OCI-LY7 (cell line): ENCODE results near the gene KBTBD13. TPM values are rescaled to one million over a fixed set of nuclear protein-coding genes. Genes with fewer than 3 reads are reported as not detected.
A peak's percentile ranks its signal among the peaks of the same experiment; 100 is the strongest.

Experiments used
- BruUV-seq: library from RNA; stranded (reverse); fragments of 400-500 nt; replicated peaks from 2 replicates; lab custom pipeline; 2021; lab: Mats Ljungman, UMichigan
- CTCF ChIA-PET: fragments of 300-600 bp; sonication (Branson Sonifier 250); formaldehyde crosslinking; loops from one replicate; lab custom pipeline; 2022; ENCODE audit warnings: antibody characterized with exemption; ENCODE audit not compliant: unreplicated experiment; lab: Charles Lee
- POLR2A ChIA-PET: fragments of 300-600 bp; sonication (Branson Sonifier 250); formaldehyde crosslinking; loops from one replicate; lab custom pipeline; 2022; ENCODE audit warnings: antibody characterized with exemption; lab: Charles Lee
- DNase-seq: peaks from one replicate; pipeline ENCODE4 v3.0.0-alpha.2; 2015; ENCODE audit warnings: low spot score
- H2AFZ ChIP-seq: fragments of 200-600 bp; sonication (generic), shearing (Covaris generic); 2 replicates; pipeline ENCODE4 v1.6.1; 2014; ENCODE audit warnings: mild to moderate bottlenecking, antibody characterized with exemption, low read length, moderate library complexity
- H3K27ac ChIP-seq: fragments of 200-600 bp; sonication (generic); 2 replicates; pipeline ENCODE4 v1.5.1; 2014; ENCODE audit warnings: mixed run types, low read depth, mild to moderate bottlenecking, moderate library complexity, low read length, inconsistent platforms; ENCODE audit not compliant: poor library complexity, severe bottlenecking
- H3K36me3 ChIP-seq: fragments of 200-600 bp; sonication (generic); 2 replicates; pipeline ENCODE4 v1.6.1; 2014; ENCODE audit warnings: mild to moderate bottlenecking, antibody characterized with exemption, low read length, moderate library complexity, mixed read lengths; ENCODE audit not compliant: insufficient read depth
- H3K4me1 ChIP-seq: fragments of 200-600 bp; sonication (generic); 2 replicates; pipeline ENCODE4 v1.5.1; 2014; ENCODE audit warnings: mild to moderate bottlenecking, low read length; ENCODE audit not compliant: insufficient read depth, poor library complexity, severe bottlenecking
- H3K4me2 ChIP-seq: fragments of 200-600 bp; sonication (generic); 2 replicates; pipeline ENCODE4 v1.6.1; 2014; ENCODE audit warnings: mild to moderate bottlenecking, low read length
- H3K4me3 ChIP-seq: fragments of 200-600 bp; sonication (generic); 2 replicates; pipeline ENCODE4 v1.5.1; 2014; ENCODE audit warnings: mild to moderate bottlenecking, low read depth, low read length; ENCODE audit not compliant: poor library complexity, severe bottlenecking
- H3K79me2 ChIP-seq: fragments of 200-600 bp; sonication (generic); 2 replicates; pipeline ENCODE4 v1.6.1; 2016; ENCODE audit warnings: low read depth, mild to moderate bottlenecking, low read length, moderate library complexity, mixed read lengths; ENCODE audit not compliant: insufficient read depth
- H3K9me2 ChIP-seq: fragments of 200-600 bp; sonication (generic); 2 replicates; pipeline ENCODE4 v1.6.1; 2016; ENCODE audit warnings: mild to moderate bottlenecking, low read length, mixed read lengths; ENCODE audit not compliant: insufficient read depth
- H3K9me3 ChIP-seq: fragments of 200-600 bp; sonication (generic); 2 replicates; pipeline ENCODE4 v1.6.1; 2014; ENCODE audit warnings: mild to moderate bottlenecking, mixed run types, low read length, mixed read lengths
- H4K20me1 ChIP-seq: fragments of 200-600 bp; sonication (generic); 2 replicates; pipeline ENCODE4 v1.6.1; 2014; ENCODE audit warnings: mild to moderate bottlenecking, antibody characterized with exemption, low read length, moderate library complexity, mixed read lengths; ENCODE audit not compliant: insufficient read depth
- EZH2phosphoT487 ChIP-seq: fragments of 200-600 bp; sonication (generic); IDR thresholded peaks from 2 replicates; pipeline ENCODE4 v1.6.1; 2018; ENCODE audit warnings: low read depth, borderline replicate concordance, mild to moderate bottlenecking, mixed run types, antibody characterized with exemption, low read length, moderate library complexity, mixed read lengths
- intact Hi-C: fragments of 100-400 bp; cut with micrococcal nuclease; formaldehyde crosslinking; loops from one replicate; pipeline ENCODE4 v1.10.0; 2022; ENCODE audit not compliant: unreplicated experiment
- total RNA-seq, 2 experiments: library from RNA; depleted of rRNA in 1 of 2; stranded (reverse); fragments of >200 nt in 1 of 2; shearing (Covaris generic) in 1 of 2; gene quantifications; 2 replicates each; pipeline ENCODE4 v1.2.3, GENCODE V29; 2014 to 2022
- TF ChIP-seq, protein P1 (sequence below): fragments of 200-600 bp; sonication (generic); conservative IDR thresholded peaks from 2 replicates; pipeline ENCODE4 v1.5.1; 2014; ENCODE audit warnings: mild to moderate bottlenecking, antibody characterized with exemption, low read length, moderate library complexity, mixed read lengths

The KBTBD13 gene
- total RNA-seq, 2 experiments from 2014 or later = not detected

DNA sequence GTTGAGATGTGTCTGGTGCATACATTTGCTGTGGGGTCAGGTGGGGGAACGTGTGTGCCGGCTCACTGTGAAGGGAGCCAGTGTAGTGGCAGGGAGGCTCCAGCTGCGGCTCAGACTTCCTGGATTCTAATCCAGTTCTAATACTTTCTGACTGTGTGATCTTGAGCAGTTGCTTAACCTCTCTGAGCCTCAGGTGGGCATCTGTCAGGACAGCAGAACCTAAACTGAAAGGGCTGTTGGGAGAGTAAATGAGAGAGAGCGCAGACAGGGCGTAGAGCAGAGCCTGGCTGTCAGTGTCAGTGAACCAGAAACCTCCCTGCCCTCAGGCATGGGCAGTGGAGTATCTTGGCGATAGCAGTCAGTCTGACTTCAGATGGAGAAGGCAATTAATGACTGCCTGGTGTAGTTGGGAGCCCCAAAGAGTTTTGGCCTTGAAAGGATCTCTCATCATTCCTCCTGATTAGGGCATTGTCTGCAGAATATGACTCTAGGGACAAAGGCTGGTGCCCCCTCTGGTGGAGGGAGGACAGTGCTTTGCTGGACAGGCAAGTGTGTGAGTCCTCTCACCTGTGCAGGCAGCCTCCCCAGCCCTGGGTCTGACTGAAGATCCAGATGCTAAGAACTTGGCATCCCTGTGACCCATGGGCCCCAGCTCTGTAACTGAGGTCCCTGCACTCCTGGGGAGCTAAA is 9.6 kb downstream of the KBTBD13 start:
- CTCF ChIA-PET = interaction anchor here (0.5 kb wide), 1 partner anchor 10 kb away, joined by 3 read pairs; the partner anchor contains the start of gene KBTBD13

DNA sequence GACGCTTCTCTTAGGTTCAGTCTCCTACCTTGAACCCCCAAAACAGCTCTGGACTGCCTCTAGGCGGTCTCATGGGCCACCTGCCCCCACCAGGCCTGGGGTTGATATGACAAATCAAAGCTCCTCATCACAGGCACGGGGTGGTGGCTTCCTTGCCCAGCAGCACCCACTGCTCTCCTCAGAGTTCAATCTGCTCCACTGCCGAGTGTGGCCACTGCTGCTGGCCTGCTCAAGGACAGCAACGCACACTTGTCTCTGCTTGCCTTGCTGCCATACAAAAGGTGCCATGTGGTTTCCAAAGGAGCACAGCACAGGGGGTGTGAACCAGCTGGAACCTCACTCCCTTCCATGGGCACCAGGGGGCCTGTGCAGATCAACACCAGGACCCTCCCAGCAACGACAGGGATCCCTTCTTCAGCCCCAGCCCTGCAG is 10.2 kb downstream of the KBTBD13 start:
- Histone ChIP-seq H2AFZ (no peak overlapping the region), H3K9me3 (no peaks in the 10 kb centered on the region), H4K20me1 (no peaks in the 10 kb centered on the region), H3K9me2 (no peaks in the 10 kb centered on the region), H3K27ac (no peak overlapping the region), H3K4me2 (no peak overlapping the region), H3K4me1 (no peaks in the 10 kb centered on the region), H3K79me2 (no peaks in the 10 kb centered on the region), H3K36me3 (no peaks in the 10 kb centered on the region), H3K4me3 (no peak overlapping the region)
- TF ChIP-seq, protein P1, sequence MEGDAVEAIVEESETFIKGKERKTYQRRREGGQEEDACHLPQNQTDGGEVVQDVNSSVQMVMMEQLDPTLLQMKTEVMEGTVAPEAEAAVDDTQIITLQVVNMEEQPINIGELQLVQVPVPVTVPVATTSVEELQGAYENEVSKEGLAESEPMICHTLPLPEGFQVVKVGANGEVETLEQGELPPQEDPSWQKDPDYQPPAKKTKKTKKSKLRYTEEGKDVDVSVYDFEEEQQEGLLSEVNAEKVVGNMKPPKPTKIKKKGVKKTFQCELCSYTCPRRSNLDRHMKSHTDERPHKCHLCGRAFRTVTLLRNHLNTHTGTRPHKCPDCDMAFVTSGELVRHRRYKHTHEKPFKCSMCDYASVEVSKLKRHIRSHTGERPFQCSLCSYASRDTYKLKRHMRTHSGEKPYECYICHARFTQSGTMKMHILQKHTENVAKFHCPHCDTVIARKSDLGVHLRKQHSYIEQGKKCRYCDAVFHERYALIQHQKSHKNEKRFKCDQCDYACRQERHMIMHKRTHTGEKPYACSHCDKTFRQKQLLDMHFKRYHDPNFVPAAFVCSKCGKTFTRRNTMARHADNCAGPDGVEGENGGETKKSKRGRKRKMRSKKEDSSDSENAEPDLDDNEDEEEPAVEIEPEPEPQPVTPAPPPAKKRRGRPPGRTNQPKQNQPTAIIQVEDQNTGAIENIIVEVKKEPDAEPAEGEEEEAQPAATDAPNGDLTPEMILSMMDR = no peak
- no peak for TF ChIP-seq EZH2phosphoT487
- DNase-seq = peak; percentile 21
- no TSS peak for BruUV-seq
- intact Hi-C loops = loop anchor here (1.0 to 2.0 kb wide), 2 partner anchors 32 to 53 kb away; no protein-coding TSS in a partner anchor
- ChIA-PET POLR2A (interaction anchor here (0.6 kb wide), 2 partner anchors 339 to 1177 kb away, joined by 3 read pairs; no protein-coding TSS in a partner anchor), CTCF (no interaction called here)

More for the DNA sequence above, 9.6 kb downstream of the KBTBD13 start:
- peak; percentile 20 for DNase-seq
- no TSS peak for BruUV-seq
- Histone ChIP-seq H2AFZ (no peak overlapping the region), H3K36me3 (no peaks in the 10 kb centered on the region), H3K79me2 (no peaks in the 10 kb centered on the region), H4K20me1 (no peaks in the 10 kb centered on the region), H3K4me2 (no peak overlapping the region), H3K27ac (no peak overlapping the region), H3K9me3 (no peaks in the 10 kb centered on the region), H3K9me2 (no peaks in the 10 kb centered on the region), H3K4me3 (no peak overlapping the region), H3K4me1 (no peaks in the 10 kb centered on the region)
- no peak for TF ChIP-seq EZH2phosphoT487
- TF ChIP-seq, protein P1 = 0 out of 2 replicates have a peak, but pooled peaks have one; percentile 37
- POLR2A ChIA-PET = interaction anchor here (0.6 kb wide), 1 partner anchor 339 kb away, joined by 3 read pairs; no protein-coding TSS in a partner anchor
- intact Hi-C loops = loop anchor here (1.0 to 2.0 kb wide), 2 partner anchors 31 to 53 kb away; no protein-coding TSS in a partner anchor
